Stimulated activated CD8-positive, alpha-beta memory T cell treated with anti-CD3 and anti-CD28 coated beads, Interleukin-15, amount 100 ng/mL, for 48 hours (primary cell): Measurements from ENCODE around the gene AS3MT.
A peak's percentile ranks its signal among the peaks of the same experiment; 100 is the strongest.
"Not testable (repeated sequence)": the region's sequence is repeated elsewhere in the genome, so short reads cannot be mapped to it uniquely, and the experiment has no call there.

Experiments
- DNase-seq, 2 donors: peaks; one replicate each; pipeline ENCODE4 v3.0.0-alpha.2; 2020; ENCODE audit warnings: low read depth in 2 of 2

The AS3MT gene, protein sequence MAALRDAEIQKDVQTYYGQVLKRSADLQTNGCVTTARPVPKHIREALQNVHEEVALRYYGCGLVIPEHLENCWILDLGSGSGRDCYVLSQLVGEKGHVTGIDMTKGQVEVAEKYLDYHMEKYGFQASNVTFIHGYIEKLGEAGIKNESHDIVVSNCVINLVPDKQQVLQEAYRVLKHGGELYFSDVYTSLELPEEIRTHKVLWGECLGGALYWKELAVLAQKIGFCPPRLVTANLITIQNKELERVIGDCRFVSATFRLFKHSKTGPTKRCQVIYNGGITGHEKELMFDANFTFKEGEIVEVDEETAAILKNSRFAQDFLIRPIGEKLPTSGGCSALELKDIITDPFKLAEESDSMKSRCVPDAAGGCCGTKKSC

GRCh38 chr10:102869258-102870198, at the start of gene AS3MT:
Gene AS3MT (plus strand): TSS chr10:102869470. CDS start chr10:102869593, 123 bp downstream.
- DNase-seq = peak; percentile 6 to 7

DNA sequence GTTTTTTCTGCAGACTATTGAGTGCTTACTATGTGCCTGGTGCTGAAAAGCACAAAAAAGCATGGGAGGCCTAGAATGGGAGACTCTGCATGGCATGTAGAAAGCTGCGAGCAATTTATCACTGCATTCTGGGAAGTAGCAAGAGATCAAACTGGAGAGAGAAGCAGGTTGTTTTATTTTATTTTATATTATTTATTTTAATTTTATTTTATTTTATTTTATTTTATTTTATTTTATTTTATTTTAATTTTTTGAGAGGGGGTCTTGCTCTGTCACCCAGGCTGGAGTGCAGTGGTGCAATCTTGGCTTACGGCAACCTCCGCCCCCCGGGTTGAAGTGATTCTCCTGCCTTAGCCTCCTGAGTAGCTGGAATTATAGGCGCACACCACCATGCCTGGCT, 49.3 kb upstream of the AS3MT start:
- not testable (repeated sequence) for DNase-seq

- DNase-seq = no peak
These were observed 47.0 kb upstream of the AS3MT start for GRCh38 chr10:102822222-102822621.

GRCh38 chr10:102824664-102825063, 44.6 kb upstream of the AS3MT start:
- no peak for DNase-seq

DNA sequence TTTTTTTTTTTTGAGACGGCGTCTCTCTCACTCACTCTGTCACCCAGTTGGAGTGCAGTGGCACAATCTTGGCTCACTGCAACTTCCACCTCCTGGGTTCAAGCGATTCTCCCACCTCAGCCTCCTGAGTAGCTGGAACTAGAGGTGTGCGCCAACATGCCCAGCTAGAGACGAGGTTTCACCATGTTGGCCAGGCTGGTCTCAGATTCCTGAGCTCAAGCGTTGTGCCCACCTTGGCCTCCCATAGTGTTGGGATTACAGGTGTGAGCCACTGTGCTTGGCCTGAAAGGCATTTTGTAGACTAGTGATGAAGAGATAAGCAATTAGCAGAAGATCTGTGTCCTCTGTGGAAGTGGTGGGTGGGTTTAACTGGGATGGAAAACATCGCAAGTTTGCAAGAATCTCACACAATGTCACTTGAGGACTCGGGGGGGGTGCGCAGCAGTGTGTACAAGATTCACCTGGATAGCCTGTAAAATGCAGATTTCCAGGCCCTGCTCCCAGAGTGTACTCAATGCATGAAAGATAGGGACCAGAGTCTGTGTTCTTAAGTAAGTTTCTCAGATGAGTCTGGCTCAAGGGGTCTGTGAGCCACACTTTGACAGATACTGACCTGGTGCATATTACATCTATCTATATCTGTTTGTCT, 43.0 kb upstream of the AS3MT start:
- DNase-seq = no peak

DNA sequence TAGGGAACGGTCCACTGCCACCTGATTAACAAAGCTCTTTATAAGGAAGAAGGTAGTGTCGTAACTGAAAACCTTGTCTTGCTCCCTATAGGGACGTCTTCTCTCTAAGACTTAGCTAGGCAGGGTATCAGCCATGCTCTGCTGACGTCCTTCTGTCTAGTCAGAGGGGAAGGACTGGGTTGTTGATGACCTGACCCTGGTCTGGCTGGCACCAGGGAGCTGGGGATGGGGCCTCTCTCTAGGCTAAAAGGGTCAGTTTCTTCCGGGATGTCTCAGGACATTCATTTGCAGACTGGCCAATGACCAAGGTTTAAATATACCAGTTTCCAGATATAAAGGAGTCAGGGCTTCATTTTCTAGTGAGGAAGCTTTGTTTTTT, 41.7 kb upstream of the AS3MT start:
- no peak for DNase-seq

DNA sequence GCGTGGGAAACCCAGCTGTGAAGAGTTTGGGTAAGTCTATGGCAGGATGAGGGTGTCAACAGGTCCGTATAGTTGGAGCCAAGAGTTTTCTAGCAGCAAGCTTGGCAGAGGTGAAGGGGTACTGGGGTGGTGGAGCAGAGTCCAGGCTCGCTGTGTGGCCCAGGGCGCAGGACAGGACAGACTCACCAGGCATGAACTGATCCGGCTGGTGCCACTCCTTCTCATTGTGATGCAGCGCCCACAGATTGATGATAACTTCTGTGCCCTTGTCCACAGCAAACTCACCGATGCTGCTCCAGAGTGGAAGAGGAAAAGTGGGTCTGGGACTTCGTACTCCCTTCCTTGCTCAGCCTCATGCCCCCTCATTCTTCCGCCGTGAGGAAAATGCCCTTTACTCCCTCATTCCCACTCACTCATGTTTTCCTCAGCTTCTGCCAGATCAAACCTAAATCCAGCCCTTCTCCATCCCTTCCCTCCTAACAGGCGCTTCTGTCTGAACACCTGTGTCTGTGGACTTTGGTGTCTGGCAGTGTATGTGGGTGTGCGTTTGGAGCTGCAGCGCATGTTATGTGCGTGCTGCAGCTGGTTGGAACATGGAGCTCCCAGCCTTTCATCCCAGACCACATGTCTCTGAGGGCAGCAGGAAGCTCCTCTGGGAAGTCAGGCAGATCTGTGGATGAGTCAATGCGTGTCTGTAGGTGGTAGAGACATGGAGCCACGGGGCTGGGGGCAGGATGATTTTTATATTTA, 37.8 kb upstream of the AS3MT start:
- DNase-seq = no peak

- no peak for DNase-seq
These were observed 37.0 kb upstream of the AS3MT start for GRCh38 chr10:102832248-102832647.

DNA sequence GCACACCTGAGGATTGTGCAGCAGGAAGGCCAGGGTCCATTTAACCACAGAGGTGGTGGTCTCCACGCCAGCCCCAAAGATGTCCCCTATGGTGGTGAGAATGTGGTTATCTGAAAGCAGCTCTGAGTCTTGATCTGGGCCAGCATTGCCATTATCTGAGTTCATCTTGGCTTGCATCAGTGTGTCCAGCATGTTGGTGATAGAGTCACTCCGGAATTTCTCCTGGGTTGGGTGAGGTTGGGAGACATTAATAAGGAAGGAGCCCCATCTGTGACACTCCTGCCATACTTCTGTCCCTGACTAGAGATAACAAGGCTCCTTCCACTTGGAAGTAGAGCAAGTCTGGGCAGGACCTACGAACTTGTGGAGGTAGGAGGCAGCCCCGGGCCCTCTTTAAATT, 36.3 kb upstream of the AS3MT start:
- no peak for DNase-seq

DNA sequence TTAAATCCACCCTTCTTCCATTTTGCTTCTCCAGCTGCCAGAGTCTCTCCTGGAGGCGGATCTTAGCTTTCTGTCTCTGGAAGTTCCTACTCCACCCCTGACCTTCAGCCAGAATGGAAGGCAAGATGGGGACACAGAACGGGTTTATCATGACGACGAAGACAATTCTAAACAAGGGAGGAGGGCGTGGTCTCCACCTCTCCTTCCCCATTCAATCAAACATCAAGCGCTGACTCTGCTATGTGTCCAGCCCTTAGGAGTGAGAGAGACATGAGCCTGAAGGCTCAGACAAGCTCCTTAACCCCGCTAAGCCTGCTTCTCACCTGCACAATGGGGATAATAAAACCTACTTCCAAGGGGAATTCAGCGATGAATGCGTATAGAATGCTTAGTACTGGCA, 35.1 kb upstream of the AS3MT start:
- no peak for DNase-seq

GRCh38 chr10:102835007-102835482, 34.2 kb upstream of the AS3MT start:
- DNase-seq = peak; percentile 46 to 48

DNA sequence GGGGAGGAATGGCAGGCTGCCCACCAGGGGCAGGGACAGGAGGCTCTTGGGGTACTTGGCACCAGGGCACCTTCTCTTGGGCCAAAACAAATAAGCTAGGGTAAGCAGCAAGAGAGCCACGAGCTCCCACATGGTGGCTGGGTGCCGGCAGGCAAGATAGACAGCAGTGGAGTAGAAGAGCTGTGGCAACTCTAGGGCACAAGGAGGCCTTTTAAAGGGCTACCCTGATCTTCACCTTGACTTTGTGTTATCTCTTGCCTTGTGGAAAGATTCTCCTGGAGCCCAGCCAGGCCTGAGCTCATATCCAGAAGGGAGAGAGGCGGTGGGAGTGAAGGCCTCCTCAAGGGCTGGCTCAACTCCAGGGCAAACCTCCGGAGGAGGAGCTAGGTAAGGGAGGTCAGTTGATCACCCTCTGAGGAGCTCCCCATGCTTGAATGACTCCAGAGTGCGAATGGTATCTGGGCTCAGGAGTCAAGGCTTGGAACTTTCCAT, 32.0 kb upstream of the AS3MT start, which contains the start of gene CYP17A1:
CYP17A1 (minus strand) TSS at position 184 of the 492 bp plus-strand sequence; CDS start at position 132, 52 bp downstream.
- DNase-seq = no peak

DNA sequence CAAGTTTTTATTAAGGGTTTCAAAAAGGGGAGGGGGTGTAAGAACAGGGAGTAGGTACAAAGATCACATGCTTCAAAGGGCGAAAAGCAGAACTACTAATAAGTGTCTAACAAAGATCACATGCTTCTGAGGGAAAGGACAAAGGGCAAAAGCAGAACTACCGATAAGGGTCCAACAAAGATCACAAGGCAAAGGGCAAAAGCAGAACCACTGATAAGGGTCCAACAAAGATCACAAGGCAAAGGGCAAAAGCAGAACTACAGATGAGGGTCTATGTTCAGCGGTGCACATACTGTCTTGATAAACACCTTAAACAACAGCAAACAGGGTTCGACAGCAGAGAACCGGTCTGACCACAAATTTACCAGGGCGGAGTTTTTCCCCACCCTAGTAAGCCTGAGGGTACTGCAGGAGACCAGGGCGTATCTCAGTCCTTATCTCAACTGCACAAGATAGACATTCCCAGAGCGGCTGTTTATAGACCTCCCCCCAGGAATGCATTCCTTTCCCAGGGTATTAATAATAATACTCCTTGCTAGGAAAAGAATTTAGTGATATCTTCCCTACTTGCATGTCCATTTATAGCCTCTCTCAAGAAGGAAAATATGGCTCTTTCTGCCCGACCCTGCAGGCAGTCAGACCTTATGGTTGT, 30.9 kb upstream of the AS3MT start:
- not testable (repeated sequence) for DNase-seq

DNA sequence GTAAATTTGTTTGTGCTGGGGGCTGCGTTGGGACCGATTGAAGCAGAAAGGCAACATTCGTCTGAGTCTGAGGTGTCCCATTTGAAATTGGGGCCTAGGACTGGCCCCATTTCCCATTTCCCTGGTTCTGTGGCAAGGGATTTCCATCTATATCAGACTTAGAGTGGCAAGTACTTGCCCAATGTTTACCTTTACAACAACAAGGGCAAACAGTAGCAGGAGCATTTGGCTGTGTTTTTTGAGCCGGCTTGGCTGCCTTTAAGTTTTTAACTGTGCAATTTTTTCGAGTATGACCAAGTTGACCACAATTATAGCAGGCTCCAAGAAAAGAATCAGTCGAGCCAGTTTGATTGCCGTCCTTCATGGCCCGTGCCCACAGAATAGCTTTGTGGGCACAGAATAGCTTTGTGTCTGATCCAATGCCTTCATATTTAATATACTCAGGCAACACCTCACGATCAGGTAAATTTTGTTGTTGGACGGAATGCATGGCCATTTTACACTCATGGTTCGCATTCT, 27.4 kb upstream of the AS3MT start:
- DNase-seq = no peak

GRCh38 chr10:102843139-102843538, 26.1 kb upstream of the AS3MT start:
- DNase-seq = not testable (repeated sequence)

- DNase-seq = not testable (repeated sequence)
These were observed 25.0 kb upstream of the AS3MT start for GRCh38 chr10:102844190-102844776.

- DNase-seq = no peak
These were observed 23.8 kb upstream of the AS3MT start for GRCh38 chr10:102845352-102845902.

GRCh38 chr10:102850025-102850518, 19.2 kb upstream of the AS3MT start:
- DNase-seq = no peak

- DNase-seq = not testable (repeated sequence)
These were observed 16.0 kb upstream of the AS3MT start for GRCh38 chr10:102853237-102853636.
